ENCODE results near the gene DDX10. TPM values are rescaled to one million over a fixed set of nuclear protein-coding genes. Genes with fewer than 3 reads are reported as not detected.
A peak's percentile ranks its signal among the peaks of the same experiment; 100 is the strongest.

The DDX10 gene
- total and polyA plus RNA-seq, 3 experiments from 2014 or later: 17.5 to 51.6 (median 49.8) TPM

DNA sequence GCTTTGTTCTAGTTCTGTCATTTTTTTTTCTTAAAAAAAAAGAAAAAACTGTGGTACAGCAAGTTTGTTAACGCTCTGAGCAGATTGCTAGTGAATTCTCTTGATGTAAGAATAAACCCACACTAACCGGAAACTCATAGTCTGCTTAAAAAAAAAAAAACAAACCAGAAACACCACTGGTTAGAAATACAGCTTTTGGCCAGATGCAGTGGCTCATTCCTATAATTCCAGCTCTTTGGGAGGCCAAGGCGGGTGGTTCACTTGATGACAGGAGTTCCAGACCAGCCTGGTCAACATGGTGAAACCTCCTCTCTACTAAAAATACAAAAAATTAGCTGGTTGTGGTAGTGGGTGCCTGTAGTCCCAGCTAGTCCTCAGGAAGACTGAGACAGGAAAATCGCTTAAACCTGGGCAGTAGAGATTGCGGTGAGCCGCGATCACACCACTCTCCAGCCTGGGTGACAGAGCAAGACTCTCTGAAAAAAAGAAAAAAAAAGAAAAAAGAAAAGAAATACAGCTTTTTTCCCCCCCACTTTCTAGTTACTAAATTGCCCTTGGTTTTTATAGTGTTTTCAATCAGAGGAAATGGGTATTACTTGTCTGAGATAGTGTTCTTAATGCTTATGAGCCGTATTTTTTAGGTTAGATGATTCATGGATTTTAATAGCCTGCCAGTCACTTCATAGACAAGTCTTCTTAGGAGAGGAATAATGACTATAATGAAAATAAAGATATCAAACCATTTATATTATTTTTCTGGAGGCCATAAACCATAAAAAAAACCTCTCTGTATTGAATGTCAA lies 222.8 kb downstream of the DDX10 start:
- no peak overlapping the region for H3K27ac ChIP-seq (ENCODE audit: low read depth, low read length)
- Mint-ChIP-seq H3K4me1 (peaks cover 2 to 10% (median 8%) of the 10 kb centered on the region in 3 donors), H3K27me3 (peaks cover 0 to 1% of the 10 kb centered on the region in 2 donors), H3K4me3 (peak overlapping the region in 4 of 7 donors; percentile 6 to 62 (median 42)), H3K9me3 (no peaks in the 10 kb centered on the region), H3K27ac (peak overlapping the region in 4 of 8 donors; percentile 1 to 58 (median 38)), H3K36me3 (peaks cover 0 to 7% (median 3%) of the 10 kb centered on the region in 3 donors)
- peak in 2 of 5 donors; percentile 35 to 44 for DNase-seq
- no peaks in the 10 kb centered on the region for H3K4me1 ChIP-seq (ENCODE audit: insufficient read depth, low read length)
- ChIA-PET POLR2A (no interaction called here), CTCF (no interaction called here)
- H3K27me3 ChIP-seq (ENCODE audit: insufficient read depth, low read length, poor library complexity, severe bottlenecking): no peaks in the 10 kb centered on the region
- H3K36me3 ChIP-seq (ENCODE audit: insufficient read depth, low read length): no peaks in the 10 kb centered on the region
- H3K9me3 ChIP-seq (ENCODE audit: low read length): no peaks in the 10 kb centered on the region
- H3K4me3 ChIP-seq (ENCODE audit: low read length): no peak overlapping the region

DNA sequence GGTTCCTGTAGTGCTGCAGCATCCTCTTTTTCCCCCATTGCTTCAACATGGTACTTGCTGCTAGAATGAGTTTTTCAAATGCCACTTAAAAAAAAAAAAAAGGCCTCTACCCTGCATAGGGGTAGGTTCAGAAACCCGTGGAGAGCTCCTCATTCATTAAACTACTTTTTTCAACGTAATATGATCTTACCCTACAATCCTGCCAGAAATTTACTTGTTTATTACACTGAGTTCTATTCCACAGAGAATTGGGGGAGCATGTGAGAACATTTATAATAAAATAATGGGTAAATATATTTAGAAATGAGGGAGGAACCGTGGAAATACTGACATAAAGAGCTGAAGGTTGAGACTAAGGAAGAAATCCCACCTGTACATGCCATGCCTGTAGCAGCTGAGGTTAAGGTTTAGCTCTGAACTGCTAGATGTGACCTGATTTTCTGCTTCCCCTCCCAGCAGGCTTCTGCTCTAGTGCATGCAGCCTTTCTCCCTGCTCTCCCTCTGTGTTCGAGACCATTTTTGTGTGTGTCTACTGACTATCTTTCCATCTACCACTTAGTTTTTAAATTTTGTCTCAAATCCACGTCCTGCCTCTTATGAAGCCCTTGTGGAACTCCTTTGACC lies 225.7 kb downstream of the DDX10 start:
- Histone ChIP-seq H3K27ac (ENCODE audit: low read depth, low read length) (no peak overlapping the region), H3K36me3 (ENCODE audit: insufficient read depth, low read length) (no peaks in the 10 kb centered on the region), H3K4me1 (ENCODE audit: insufficient read depth, low read length) (no peaks in the 10 kb centered on the region), H3K4me3 (ENCODE audit: low read length) (no peak overlapping the region), H3K9me3 (ENCODE audit: low read length) (no peaks in the 10 kb centered on the region), H3K27me3 (ENCODE audit: insufficient read depth, low read length, poor library complexity, severe bottlenecking) (no peaks in the 10 kb centered on the region)
- no peak overlapping the region for H3K4me3 Mint-ChIP-seq
- H3K9me3 Mint-ChIP-seq: no peaks in the 10 kb centered on the region
- peak overlapping the region in 1 of 8 donors; percentile 47 for H3K27ac Mint-ChIP-seq
- no peak for DNase-seq
- CTCF ChIA-PET: no interaction called here
- H3K4me1 Mint-ChIP-seq: peaks cover 2 to 11% (median 7%) of the 10 kb centered on the region in 3 donors
- POLR2A ChIA-PET: no interaction called here
- peaks cover 0 to 8% (median 3%) of the 10 kb centered on the region in 3 donors for H3K36me3 Mint-ChIP-seq
- H3K27me3 Mint-ChIP-seq: peaks cover 0 to 1% of the 10 kb centered on the region in 2 donors

DNA sequence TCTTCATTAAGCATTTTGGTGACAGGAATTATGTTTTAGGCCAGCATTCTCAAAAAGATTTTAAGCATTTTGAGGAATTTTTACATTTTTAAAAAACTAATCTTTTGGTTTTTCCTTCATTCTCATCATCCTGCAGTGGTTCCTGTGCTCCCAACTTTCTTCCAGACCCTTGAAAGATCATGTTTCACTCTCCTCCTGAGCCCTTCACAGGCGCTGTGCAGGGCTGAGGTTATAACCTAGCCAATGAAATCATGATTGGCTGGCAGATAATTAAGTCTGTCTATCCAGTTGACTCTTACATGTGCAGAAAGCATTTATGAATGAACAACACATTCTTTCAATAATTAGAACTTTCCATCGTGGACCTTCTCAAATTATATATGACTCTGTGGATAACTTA lies 226.3 kb downstream of the DDX10 start:
- Mint-ChIP-seq H3K36me3 (peaks cover 0 to 8% (median 3%) of the 10 kb centered on the region in 3 donors), H3K27ac (no peak overlapping the region), H3K4me3 (no peak overlapping the region), H3K9me3 (no peaks in the 10 kb centered on the region), H3K27me3 (peaks cover 0 to 1% of the 10 kb centered on the region in 2 donors), H3K4me1 (peaks cover 2 to 12% (median 10%) of the 10 kb centered on the region in 3 donors)
- Histone ChIP-seq H3K9me3 (ENCODE audit: low read length) (no peaks in the 10 kb centered on the region), H3K36me3 (ENCODE audit: insufficient read depth, low read length) (no peaks in the 10 kb centered on the region), H3K27ac (ENCODE audit: low read depth, low read length) (no peak overlapping the region), H3K4me3 (ENCODE audit: low read length) (no peak overlapping the region), H3K27me3 (ENCODE audit: insufficient read depth, low read length, poor library complexity, severe bottlenecking) (no peaks in the 10 kb centered on the region), H3K4me1 (ENCODE audit: insufficient read depth, low read length) (no peaks in the 10 kb centered on the region)
- no peak for DNase-seq
- ChIA-PET POLR2A (no interaction called here), CTCF (no interaction called here)

DNA sequence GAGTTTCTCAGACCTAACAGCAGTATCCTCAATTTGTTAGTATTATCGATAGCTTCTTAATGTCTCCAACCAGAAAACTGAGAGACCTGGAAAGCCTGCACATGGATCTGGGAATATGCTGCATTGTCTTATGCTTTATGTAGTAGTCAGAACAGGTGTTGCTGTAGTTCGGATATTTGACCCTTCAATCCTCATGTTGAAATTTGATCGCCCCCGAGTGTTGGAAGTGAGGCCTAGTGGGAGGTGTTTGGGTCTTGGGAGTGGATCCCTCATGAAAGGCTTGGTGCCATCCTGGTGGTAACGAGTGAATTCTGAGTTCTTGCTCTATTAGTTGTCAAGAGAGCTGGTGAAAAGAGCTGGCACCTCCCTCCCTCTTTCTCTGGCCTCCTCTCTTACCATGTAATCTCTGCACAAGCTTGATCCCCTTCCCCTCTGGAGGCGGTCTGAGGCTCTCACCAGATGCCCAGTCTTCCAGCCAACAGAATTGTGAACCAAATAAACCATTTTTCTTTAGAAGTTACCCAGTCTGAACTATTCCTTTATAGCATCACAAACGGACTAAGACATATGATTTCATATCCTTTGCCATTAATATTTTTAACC lies 227.1 kb downstream of the DDX10 start:
- peaks cover 0 to 1% of the 10 kb centered on the region in 2 donors for H3K27me3 Mint-ChIP-seq
- peaks cover 2 to 12% (median 6%) of the 10 kb centered on the region in 3 donors for H3K4me1 Mint-ChIP-seq
- Histone ChIP-seq H3K27ac (ENCODE audit: low read depth, low read length) (no peak overlapping the region), H3K4me1 (ENCODE audit: insufficient read depth, low read length) (no peaks in the 10 kb centered on the region), H3K9me3 (ENCODE audit: low read length) (no peaks in the 10 kb centered on the region), H3K4me3 (ENCODE audit: low read length) (no peak overlapping the region), H3K27me3 (ENCODE audit: insufficient read depth, low read length, poor library complexity, severe bottlenecking) (no peaks in the 10 kb centered on the region), H3K36me3 (ENCODE audit: insufficient read depth, low read length) (no peaks in the 10 kb centered on the region)
- DNase-seq: no peak
- H3K36me3 Mint-ChIP-seq: peaks cover 4 to 11% (median 6%) of the 10 kb centered on the region in 3 donors
- H3K27ac Mint-ChIP-seq: no peak overlapping the region
- H3K9me3 Mint-ChIP-seq: peaks cover 0 to 2% (median 0%) of the 10 kb centered on the region in 5 donors
- CTCF ChIA-PET: no interaction called here
- no peak overlapping the region for H3K4me3 Mint-ChIP-seq
- POLR2A ChIA-PET: no interaction called here

DNA sequence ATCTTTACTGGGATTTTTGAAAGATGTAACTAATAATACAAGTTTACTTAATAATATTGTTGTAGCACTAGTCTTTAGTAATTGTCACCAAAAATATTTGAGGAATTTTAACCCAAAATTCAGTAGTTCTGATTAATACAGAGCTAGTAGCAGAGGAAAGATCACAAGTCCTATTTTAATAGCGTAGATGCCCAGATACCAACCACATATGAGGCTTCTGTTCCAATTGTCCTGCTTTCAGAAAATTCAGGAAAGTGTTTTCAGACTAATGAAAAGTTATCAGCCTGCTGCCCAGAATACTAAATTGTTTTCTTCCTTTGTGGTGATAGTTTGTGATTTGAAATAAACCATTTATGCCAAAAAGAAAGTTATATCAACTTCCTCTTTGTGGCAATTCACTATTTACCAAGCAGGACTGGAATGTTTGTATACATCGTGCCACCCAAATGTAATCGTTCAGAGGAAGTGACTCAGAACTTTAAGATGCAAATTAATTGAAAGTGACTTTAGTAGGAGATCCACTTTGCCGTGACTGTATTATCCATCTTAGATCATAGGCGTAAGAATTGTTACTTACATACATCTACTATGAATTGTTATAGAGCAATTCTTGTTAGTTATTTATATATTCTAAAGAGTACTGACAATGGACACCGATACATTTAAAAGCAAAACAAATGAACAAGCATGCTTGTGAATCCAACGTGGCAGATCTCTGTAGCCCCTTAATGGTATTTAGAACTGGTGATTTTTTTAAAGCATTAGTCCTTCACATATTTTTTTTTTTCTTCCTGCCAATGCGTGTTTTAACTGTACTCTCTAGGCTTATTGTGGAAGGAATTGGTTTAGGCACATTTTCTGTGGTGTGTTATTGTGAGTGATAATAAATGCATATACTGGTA lies 231.0 kb downstream of the DDX10 start:
- H3K4me3 ChIP-seq (ENCODE audit: low read length): no peak overlapping the region
- H3K27me3 Mint-ChIP-seq: peaks cover 0 to 1% of the 10 kb centered on the region in 2 donors
- no peak overlapping the region for H3K27ac Mint-ChIP-seq
- peaks cover 0 to 14% (median 10%) of the 10 kb centered on the region in 5 donors for H3K9me3 Mint-ChIP-seq
- H3K4me1 Mint-ChIP-seq: peaks cover 0 to 11% (median 3%) of the 10 kb centered on the region in 3 donors
- no peaks in the 10 kb centered on the region for H3K4me1 ChIP-seq (ENCODE audit: insufficient read depth, low read length)
- no peaks in the 10 kb centered on the region for H3K36me3 ChIP-seq (ENCODE audit: insufficient read depth, low read length)
- no peak overlapping the region for H3K4me3 Mint-ChIP-seq
- DNase-seq: no peak
- peaks cover 14 to 28% (median 23%) of the 10 kb centered on the region in 3 donors for H3K36me3 Mint-ChIP-seq
- H3K9me3 ChIP-seq (ENCODE audit: low read length): no peaks in the 10 kb centered on the region
- POLR2A ChIA-PET: no interaction called here
- CTCF ChIA-PET: no interaction called here
- H3K27ac ChIP-seq (ENCODE audit: low read depth, low read length): no peak overlapping the region
- H3K27me3 ChIP-seq (ENCODE audit: insufficient read depth, low read length, poor library complexity, severe bottlenecking): no peaks in the 10 kb centered on the region

DNA sequence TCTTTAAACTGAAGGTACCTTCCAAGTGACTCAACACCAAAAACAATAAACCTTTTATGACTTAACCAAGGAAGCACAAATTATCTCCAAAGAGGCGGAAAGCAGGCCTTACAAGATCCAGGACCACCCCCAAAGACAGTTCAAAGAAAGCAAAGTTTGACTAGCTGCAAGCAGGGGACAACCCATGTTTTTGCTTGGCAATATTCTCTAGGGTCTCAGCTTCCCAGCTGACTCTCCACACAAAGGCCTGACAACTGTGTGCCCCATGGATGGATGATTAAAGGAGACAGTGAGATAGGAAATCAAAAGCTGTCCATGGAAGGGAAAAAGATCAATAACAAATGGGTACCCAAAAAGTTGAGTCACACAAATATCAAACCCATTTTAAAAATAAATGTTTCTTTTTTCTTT lies 232.2 kb downstream of the DDX10 start:
- ChIA-PET POLR2A (no interaction called here), CTCF (no interaction called here)
- H3K27me3 ChIP-seq (ENCODE audit: insufficient read depth, low read length, poor library complexity, severe bottlenecking): no peaks in the 10 kb centered on the region
- peaks cover 11 to 28% (median 17%) of the 10 kb centered on the region in 3 donors for H3K36me3 Mint-ChIP-seq
- H3K4me3 Mint-ChIP-seq: no peak overlapping the region
- H3K4me1 ChIP-seq (ENCODE audit: insufficient read depth, low read length): no peaks in the 10 kb centered on the region
- H3K36me3 ChIP-seq (ENCODE audit: insufficient read depth, low read length): no peaks in the 10 kb centered on the region
- peaks cover 0 to 11% (median 3%) of the 10 kb centered on the region in 3 donors for H3K4me1 Mint-ChIP-seq
- H3K27ac ChIP-seq (ENCODE audit: low read depth, low read length): no peak overlapping the region
- H3K9me3 ChIP-seq (ENCODE audit: low read length): no peaks in the 10 kb centered on the region
- no peak overlapping the region for H3K4me3 ChIP-seq (ENCODE audit: low read length)
- H3K27me3 Mint-ChIP-seq: peaks cover 0 to 1% of the 10 kb centered on the region in 2 donors
- no peak overlapping the region for H3K27ac Mint-ChIP-seq
- peaks cover 0 to 14% (median 10%) of the 10 kb centered on the region in 5 donors for H3K9me3 Mint-ChIP-seq
- DNase-seq: no peak

DNA sequence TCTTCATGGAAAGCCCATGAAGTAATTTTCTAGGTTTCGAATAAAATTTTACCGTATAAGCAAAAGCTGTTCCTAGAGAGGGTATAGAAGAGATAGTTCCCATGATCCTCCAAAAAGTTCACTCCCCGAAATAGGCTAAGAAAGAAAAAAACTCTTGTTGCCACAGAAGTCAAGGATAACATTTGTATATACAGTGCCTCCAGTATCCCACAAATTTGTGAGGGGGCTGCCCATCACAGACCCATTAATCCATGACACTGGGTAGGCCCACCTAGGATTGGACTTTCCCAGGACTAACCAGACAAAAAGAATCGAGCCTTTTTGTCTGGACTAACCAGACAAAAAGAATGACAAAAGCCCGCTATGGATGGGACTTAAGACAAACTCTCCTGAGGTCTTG lies 233.0 kb downstream of the DDX10 start:
- no peaks in the 10 kb centered on the region for H3K36me3 ChIP-seq (ENCODE audit: insufficient read depth, low read length)
- H3K27ac ChIP-seq (ENCODE audit: low read depth, low read length): no peak overlapping the region
- H3K4me3 Mint-ChIP-seq: no peak overlapping the region
- H3K9me3 Mint-ChIP-seq: peaks cover 0 to 14% (median 10%) of the 10 kb centered on the region in 5 donors
- no peak overlapping the region for H3K27ac Mint-ChIP-seq
- no peaks in the 10 kb centered on the region for H3K4me1 ChIP-seq (ENCODE audit: insufficient read depth, low read length)
- no peak overlapping the region for H3K4me3 ChIP-seq (ENCODE audit: low read length)
- no peak for DNase-seq
- peaks cover 0 to 11% (median 3%) of the 10 kb centered on the region in 3 donors for H3K4me1 Mint-ChIP-seq
- no peaks in the 10 kb centered on the region for H3K27me3 ChIP-seq (ENCODE audit: insufficient read depth, low read length, poor library complexity, severe bottlenecking)
- H3K27me3 Mint-ChIP-seq: no peaks in the 10 kb centered on the region
- ChIA-PET CTCF (no interaction called here), POLR2A (no interaction called here)
- H3K9me3 ChIP-seq (ENCODE audit: low read length): no peaks in the 10 kb centered on the region
- H3K36me3 Mint-ChIP-seq: peaks cover 11 to 28% (median 17%) of the 10 kb centered on the region in 3 donors
